Measurements from ENCODE around the gene MEF2B. TPM values are rescaled to one million over a fixed set of nuclear protein-coding genes. Genes with fewer than 3 reads are reported as not detected.

The MEF2B gene
- total RNA-seq (1 to 10 TPM in 1 of 4 donors, under 1 TPM in 3; 0.42 to 1.1 (median 0.47) TPM), polyA plus RNA-seq (0.23 TPM)
- long read RNA-seq, donor 1 = 0 reads
- long read RNA-seq, donor 2 = 0 reads
- long read RNA-seq, donor 3, partial matches to known transcripts = 0 of 2 reads
- long read RNA-seq, donor 3, other reads (novel, unspliced or antisense) = 2 of 2 reads
- long read RNA-seq, donor 4 = 0 reads

- 10% methylated on average over 56 of the region's 56 CpGs for WGBS
- Histone ChIP-seq H3K4me1 (ENCODE audit: control insufficient read depth, insufficient read depth, low read length) (no peaks in the 10 kb centered on the region), H3K9me3 (ENCODE audit: control insufficient read depth, low read length) (no peaks in the 10 kb centered on the region), H3K27ac (ENCODE audit: low read length) (no peak within 1 kb of the TSS), H3K4me3 (ENCODE audit: low read length) (peak within 1 kb of the TSS; percentile 30), H3K27me3 (ENCODE audit: control insufficient read depth, insufficient read depth) (no peaks in the 10 kb centered on the region)
- ATAC-seq (peak; percentile 91 to 92), DNase-seq (peak; percentile 85 to 91 (median 91))
- intact Hi-C loops (cut with DNase I) = no loop called here
Measured at GRCh38 chr19:19170053-19170872, at the start of gene MEF2B. MEF2B (minus strand) TSS chr19:19170263; CDS start chr19:19150735, 19,528 bp downstream.

- DNase-seq = no peak
- Histone ChIP-seq H3K4me1 (ENCODE audit: control insufficient read depth, insufficient read depth, low read length) (no peaks in the 10 kb centered on the region), H3K9me3 (ENCODE audit: control insufficient read depth, low read length) (no peaks in the 10 kb centered on the region), H3K4me3 (ENCODE audit: low read length) (no peak overlapping the region), H3K27me3 (ENCODE audit: control insufficient read depth, insufficient read depth) (no peaks in the 10 kb centered on the region), H3K27ac (ENCODE audit: low read length) (no peak overlapping the region)
- intact Hi-C loops (cut with DNase I) = no loop called here
- WGBS = 84% methylated on average over 21 of the region's 21 CpGs
- no peak for ATAC-seq
Measured at GRCh38 chr19:19218911-19219310, 48.8 kb upstream of the MEF2B start.

GRCh38 chr19:19217099-19217498 is 47.0 kb upstream of the MEF2B start:
- intact Hi-C loops (cut with DNase I) = no loop called here
- Histone ChIP-seq H3K4me1 (ENCODE audit: control insufficient read depth, insufficient read depth, low read length) (no peaks in the 10 kb centered on the region), H3K4me3 (ENCODE audit: low read length) (no peak overlapping the region), H3K27me3 (ENCODE audit: control insufficient read depth, insufficient read depth) (no peaks in the 10 kb centered on the region), H3K27ac (ENCODE audit: low read length) (no peak overlapping the region), H3K9me3 (ENCODE audit: control insufficient read depth, low read length) (no peaks in the 10 kb centered on the region)
- ATAC-seq (no peak), DNase-seq (no peak)
- 60% methylated on average over 4 of the region's 4 CpGs for WGBS

DNA sequence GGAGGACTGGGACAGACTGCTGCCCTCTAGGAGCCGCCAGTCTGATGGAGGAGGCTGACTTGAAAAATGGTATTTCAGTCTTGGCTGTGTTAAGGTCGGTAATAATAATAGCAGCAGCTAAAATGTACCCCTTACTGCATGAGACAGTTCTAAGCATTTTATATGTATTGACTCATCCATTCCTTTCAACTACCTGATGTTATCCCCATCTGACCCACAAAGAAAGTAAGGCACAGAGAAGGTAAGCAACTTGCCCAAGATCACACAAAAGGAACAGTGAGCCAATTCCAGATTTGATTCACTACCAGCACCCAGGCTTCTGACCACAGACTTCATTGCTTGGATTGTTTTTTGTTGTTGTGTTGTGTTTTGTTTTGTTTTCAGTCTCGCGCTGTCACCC is 45.7 kb upstream of the MEF2B start:
- Histone ChIP-seq H3K4me3 (ENCODE audit: low read length) (no peak overlapping the region), H3K27ac (ENCODE audit: low read length) (no peak overlapping the region), H3K4me1 (ENCODE audit: control insufficient read depth, insufficient read depth, low read length) (no peaks in the 10 kb centered on the region), H3K27me3 (ENCODE audit: control insufficient read depth, insufficient read depth) (no peaks in the 10 kb centered on the region), H3K9me3 (ENCODE audit: control insufficient read depth, low read length) (no peaks in the 10 kb centered on the region)
- intact Hi-C loops (cut with DNase I) = no loop called here
- WGBS = 76% methylated on average over 4 of the region's 4 CpGs
- DNase-seq (no peak), ATAC-seq (no peak)

- peak in 1 of 3 donors; percentile 76 for DNase-seq
- no peaks in the 10 kb centered on the region for H3K4me1 ChIP-seq (ENCODE audit: control insufficient read depth, insufficient read depth, low read length)
- no peaks in the 10 kb centered on the region for H3K9me3 ChIP-seq (ENCODE audit: control insufficient read depth, low read length)
- no peak overlapping the region for H3K27ac ChIP-seq (ENCODE audit: low read length)
- no peak overlapping the region for H3K4me3 ChIP-seq (ENCODE audit: low read length)
- peak; percentile 45 to 58 for ATAC-seq
- intact Hi-C loops (cut with DNase I) = no loop called here
- WGBS = 3% methylated on average over 8 of the region's 8 CpGs
- no peaks in the 10 kb centered on the region for H3K27me3 ChIP-seq (ENCODE audit: control insufficient read depth, insufficient read depth)
Measured at GRCh38 chr19:19214892-19215291, 44.8 kb upstream of the MEF2B start.

GRCh38 chr19:19214159-19214490 is 44.1 kb upstream of the MEF2B start:
- intact Hi-C loops (cut with DNase I) = no loop called here
- no peak overlapping the region for H3K4me3 ChIP-seq (ENCODE audit: low read length)
- DNase-seq (no peak), ATAC-seq (no peak)
- H3K4me1 ChIP-seq (ENCODE audit: control insufficient read depth, insufficient read depth, low read length) = no peaks in the 10 kb centered on the region
- WGBS = 5% methylated on average over 5 of the region's 5 CpGs
- H3K27me3 ChIP-seq (ENCODE audit: control insufficient read depth, insufficient read depth) = no peaks in the 10 kb centered on the region
- no peak overlapping the region for H3K27ac ChIP-seq (ENCODE audit: low read length)
- H3K9me3 ChIP-seq (ENCODE audit: control insufficient read depth, low read length) = no peaks in the 10 kb centered on the region

DNA sequence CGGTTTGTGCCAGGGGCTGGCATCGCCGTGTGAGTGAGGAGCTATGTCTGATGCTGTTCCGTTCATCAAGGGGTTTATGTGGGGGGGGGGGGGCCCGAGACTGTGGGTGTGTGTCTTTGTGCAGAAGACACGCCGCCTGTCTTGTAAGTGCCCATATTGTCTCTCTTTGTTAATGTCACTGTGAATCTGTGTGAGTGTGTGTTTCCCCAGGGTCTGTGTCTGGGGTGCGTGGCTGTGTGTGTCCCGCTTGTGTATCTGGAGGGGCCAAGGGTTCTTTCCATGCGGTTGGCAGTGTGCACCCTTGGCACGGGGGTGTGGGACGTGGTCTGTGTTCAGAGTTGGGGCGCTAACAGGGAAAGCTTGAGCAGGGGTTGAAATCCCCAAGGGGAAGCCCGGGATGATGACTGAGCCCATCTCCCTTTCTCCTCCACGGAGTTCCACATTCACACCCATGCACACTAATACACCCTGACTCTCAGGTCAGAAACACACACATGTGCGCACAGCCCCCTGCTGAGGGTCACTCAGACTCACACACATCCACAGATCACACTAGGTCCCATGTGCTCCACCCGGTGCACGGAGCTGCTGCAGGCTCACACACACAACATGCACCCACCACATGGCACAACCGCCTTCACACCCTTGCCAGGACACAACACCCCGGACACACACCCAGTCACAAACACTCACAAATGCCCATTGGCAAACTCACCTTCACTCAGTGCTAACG is 43.5 kb upstream of the MEF2B start:
- DNase-seq (no peak), ATAC-seq (peak in 1 of 2 donors; percentile 10)
- Histone ChIP-seq H3K27me3 (ENCODE audit: control insufficient read depth, insufficient read depth) (no peaks in the 10 kb centered on the region), H3K4me1 (ENCODE audit: control insufficient read depth, insufficient read depth, low read length) (no peaks in the 10 kb centered on the region), H3K4me3 (ENCODE audit: low read length) (no peak overlapping the region), H3K27ac (ENCODE audit: low read length) (no peak overlapping the region), H3K9me3 (ENCODE audit: control insufficient read depth, low read length) (no peaks in the 10 kb centered on the region)
- WGBS = 46% methylated on average over 21 of the region's 21 CpGs
- intact Hi-C loops (cut with DNase I) = no loop called here

DNA sequence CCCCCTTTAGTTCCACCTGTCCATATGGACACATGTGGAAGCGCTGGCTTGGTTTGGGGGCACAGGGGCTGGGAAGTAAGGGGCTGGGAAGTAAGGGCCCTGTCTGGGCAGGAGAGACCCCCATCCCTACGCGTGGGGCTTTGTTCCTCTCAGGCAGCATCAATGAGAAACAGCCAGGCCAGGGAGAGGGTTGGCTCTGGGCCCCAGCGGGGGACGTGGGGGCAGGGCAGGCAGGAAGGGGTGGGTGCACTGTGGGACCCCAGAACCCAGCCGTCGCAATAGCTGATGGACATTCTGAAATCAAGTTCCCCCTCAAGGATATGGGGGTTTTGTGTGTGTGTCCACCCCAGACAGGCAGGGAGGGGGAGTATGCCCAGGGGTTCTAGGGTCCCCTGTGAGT is 42.9 kb upstream of the MEF2B start:
- Histone ChIP-seq H3K9me3 (ENCODE audit: control insufficient read depth, low read length) (no peaks in the 10 kb centered on the region), H3K27me3 (ENCODE audit: control insufficient read depth, insufficient read depth) (no peaks in the 10 kb centered on the region), H3K4me1 (ENCODE audit: control insufficient read depth, insufficient read depth, low read length) (no peaks in the 10 kb centered on the region), H3K27ac (ENCODE audit: low read length) (no peak overlapping the region), H3K4me3 (ENCODE audit: low read length) (no peak overlapping the region)
- no peak for DNase-seq
- WGBS = 11% methylated on average over 7 of the region's 7 CpGs
- no peak for ATAC-seq
- intact Hi-C loops (cut with DNase I) = no loop called here

DNA sequence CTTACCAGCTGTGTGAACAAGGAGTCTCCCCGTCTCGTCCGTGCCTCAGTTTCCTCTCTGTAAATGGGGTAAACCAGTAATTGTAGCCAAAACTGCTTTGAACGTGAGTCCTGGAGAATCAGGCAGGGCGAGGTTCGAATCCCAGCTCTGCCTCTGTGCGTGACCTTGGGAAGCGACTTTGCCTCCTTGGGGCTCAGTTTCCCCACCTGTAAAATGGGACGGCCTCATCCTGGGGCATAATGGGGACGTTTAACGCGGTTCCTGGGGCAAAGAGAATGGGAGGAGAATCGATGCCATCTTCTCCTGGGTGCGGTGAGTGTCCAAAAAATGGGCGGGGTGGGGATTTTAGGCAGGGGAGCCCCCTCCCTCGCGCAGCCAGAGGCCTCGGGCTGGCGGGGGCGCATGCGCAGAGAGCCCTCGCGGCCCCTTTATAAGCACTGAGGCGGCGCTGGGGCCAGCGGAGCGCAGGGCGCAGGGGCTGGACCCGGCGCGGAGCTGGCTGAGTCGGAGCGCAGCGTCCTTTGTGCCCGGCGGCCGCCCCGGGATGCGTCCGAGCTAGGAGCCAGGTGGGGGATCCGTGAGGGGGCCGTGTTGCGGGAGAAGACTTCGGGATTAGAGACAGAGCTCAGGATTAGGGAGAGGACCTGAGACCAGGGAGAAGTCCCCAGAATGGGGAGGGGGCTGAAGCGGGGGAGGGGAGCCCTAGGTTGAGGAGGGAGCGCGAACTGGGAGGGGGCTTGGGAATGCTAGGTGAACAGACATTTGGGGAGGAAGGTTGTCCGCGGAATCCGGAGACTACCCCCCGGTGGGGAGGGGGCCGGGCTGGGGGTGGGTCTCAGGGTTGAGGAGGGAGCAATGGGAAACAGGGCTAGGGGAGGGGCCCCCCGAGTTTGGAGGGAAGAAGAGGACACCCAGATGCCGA is 41.7 kb upstream of the MEF2B start, which contains the start of gene NCAN:
Gene NCAN, plus strand, starts transcription at position 460 of the 922 bp plus-strand sequence. CDS start 4,996 bp downstream, outside the sequence.
- WGBS = 8% methylated on average over 54 of the region's 54 CpGs
- Histone ChIP-seq H3K4me1 (ENCODE audit: control insufficient read depth, insufficient read depth, low read length) (no peaks in the 10 kb centered on the region), H3K27ac (ENCODE audit: low read length) (no peak within 1 kb of the TSS), H3K27me3 (ENCODE audit: control insufficient read depth, insufficient read depth) (no peaks in the 10 kb centered on the region), H3K4me3 (ENCODE audit: low read length) (no peak within 1 kb of the TSS), H3K9me3 (ENCODE audit: control insufficient read depth, low read length) (no peaks in the 10 kb centered on the region)
- ATAC-seq (no peak), DNase-seq (no peak)
- intact Hi-C loops (cut with DNase I) = no loop called here

DNA sequence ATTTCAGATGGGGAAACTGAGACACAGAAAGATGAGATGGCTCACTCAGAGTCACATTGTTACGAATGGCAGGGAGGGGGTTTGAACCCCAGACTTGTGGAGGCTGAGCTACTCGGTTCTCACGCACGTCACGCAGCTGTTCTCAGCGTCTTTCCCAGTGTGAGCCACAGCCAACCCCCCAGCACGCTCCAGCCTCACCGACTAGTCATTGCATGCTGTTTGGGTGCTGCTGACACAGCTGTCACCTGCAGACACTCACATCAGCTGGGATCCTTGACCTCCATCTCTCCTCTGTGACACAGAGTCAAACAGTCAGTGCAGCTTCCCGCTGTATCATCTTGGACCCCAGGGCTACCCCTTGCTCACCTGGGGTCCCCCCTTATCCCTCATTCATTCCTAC is 39.3 kb upstream of the MEF2B start:
- ATAC-seq (no peak), DNase-seq (peak in 1 of 3 donors; percentile 4)
- H3K27ac ChIP-seq (ENCODE audit: low read length) = no peak overlapping the region
- H3K9me3 ChIP-seq (ENCODE audit: control insufficient read depth, low read length) = no peaks in the 10 kb centered on the region
- WGBS = 60% methylated on average over 9 of the region's 9 CpGs
- intact Hi-C loops (cut with DNase I) = no loop called here
- no peaks in the 10 kb centered on the region for H3K4me1 ChIP-seq (ENCODE audit: control insufficient read depth, insufficient read depth, low read length)
- no peaks in the 10 kb centered on the region for H3K27me3 ChIP-seq (ENCODE audit: control insufficient read depth, insufficient read depth)
- H3K4me3 ChIP-seq (ENCODE audit: low read length) = no peak overlapping the region
